Measurements from ENCODE around the gene GOLT1A.
"Not testable (repeated sequence)": the region's sequence is repeated elsewhere in the genome, so short reads cannot be mapped to it uniquely, and the experiment has no call there.

GOLT1A gene

GRCh38 chr1:204246876-204247275 is 33.1 kb upstream of the GOLT1A start:
- no peak for DNase-seq

- DNase-seq, result no peak
These were observed 29.1 kb upstream of the GOLT1A start for GRCh38 chr1:204242920-204243319.

- DNase-seq, result no peak
These were observed 28.1 kb upstream of the GOLT1A start for GRCh38 chr1:204241914-204242313.

GRCh38 chr1:204241050-204241449 is 27.3 kb upstream of the GOLT1A start:
- no peak for DNase-seq

- no peak for DNase-seq
These were observed 26.4 kb upstream of the GOLT1A start for GRCh38 chr1:204240233-204240632.

- not testable (repeated sequence) for DNase-seq
These were observed 25.6 kb upstream of the GOLT1A start for GRCh38 chr1:204239401-204239800.

- DNase-seq, result not testable (repeated sequence)
These were observed 24.7 kb upstream of the GOLT1A start for GRCh38 chr1:204238520-204238919.

- DNase-seq, result not testable (repeated sequence)
These were observed 23.7 kb upstream of the GOLT1A start for GRCh38 chr1:204237515-204237914.

GRCh38 chr1:204232526-204232925 is 18.7 kb upstream of the GOLT1A start:
- DNase-seq, result no peak

- no peak for DNase-seq
These were observed 16.4 kb upstream of the GOLT1A start for GRCh38 chr1:204230211-204230610.

- no peak for DNase-seq
These were observed 15.1 kb upstream of the GOLT1A start for GRCh38 chr1:204228896-204229295.

- DNase-seq, result no peak
These were observed 14.4 kb upstream of the GOLT1A start for GRCh38 chr1:204227996-204228785.

- no peak for DNase-seq
These were observed 13.6 kb upstream of the GOLT1A start for GRCh38 chr1:204227351-204227750.

- no peak for DNase-seq
These were observed 12.3 kb upstream of the GOLT1A start for GRCh38 chr1:204225841-204226735.

- DNase-seq, result no peak
These were observed 10.9 kb upstream of the GOLT1A start for GRCh38 chr1:204224655-204225054.

- DNase-seq, result no peak
These were observed 9.5 kb upstream of the GOLT1A start for GRCh38 chr1:204223129-204223860.

GRCh38 chr1:204222764-204223055 is 8.9 kb upstream of the GOLT1A start:
- no peak for DNase-seq

GRCh38 chr1:204222006-204222763 is 8.4 kb upstream of the GOLT1A start:
- DNase-seq, result no peak

- no peak for DNase-seq
These were observed 7.5 kb upstream of the GOLT1A start for GRCh38 chr1:204221271-204221670.

- no peak for DNase-seq
These were observed 6.3 kb upstream of the GOLT1A start for GRCh38 chr1:204219971-204220616.

- DNase-seq, result no peak
These were observed 4.8 kb upstream of the GOLT1A start for GRCh38 chr1:204218552-204218951.

- no peak for DNase-seq
These were observed 3.8 kb upstream of the GOLT1A start for GRCh38 chr1:204217648-204218000.
